H9 (cell line): ENCODE data around the gene SFMBT2. TPM values are rescaled to one million over a fixed set of nuclear protein-coding genes. Genes with fewer than 3 reads are reported as not detected.

Experiments used
- DNase-seq: peaks from one replicate; pipeline ENCODE4 v3.0.0-alpha.2; 2017
- H2AFZ ChIP-seq: one replicate; pipeline ENCODE4 v1.6.1; 2013; ENCODE audit warnings: mild to moderate bottlenecking, low read length, control low read depth, moderate library complexity
- H2AK5ac ChIP-seq: 2 replicates; pipeline ENCODE4 v1.6.1; 2013; ENCODE audit warnings: low read length, control low read depth, mixed read lengths; ENCODE audit not compliant: insufficient read length
- H2BK120ac ChIP-seq: one replicate; pipeline ENCODE4 v1.6.1; 2013; ENCODE audit warnings: low read depth, mild to moderate bottlenecking, low read length, control low read depth, inconsistent platforms; ENCODE audit not compliant: poor library complexity, severe bottlenecking
- H2BK12ac ChIP-seq: 2 replicates; pipeline ENCODE4 v1.6.1; 2013; ENCODE audit warnings: low read length, control low read depth, mixed read lengths, low read depth; ENCODE audit not compliant: insufficient read length
- H2BK15ac ChIP-seq: 2 replicates; pipeline ENCODE4 v1.6.1; 2013; ENCODE audit warnings: low read depth, low read length, control low read depth
- H2BK20ac ChIP-seq: one replicate; pipeline ENCODE4 v1.6.1; 2013; ENCODE audit warnings: low read depth, mild to moderate bottlenecking, low read length, control low read depth, inconsistent platforms; ENCODE audit not compliant: poor library complexity, severe bottlenecking
- H2BK5ac ChIP-seq: 2 replicates; pipeline ENCODE4 v1.6.1; 2013; ENCODE audit warnings: low read length, control low read depth, mixed read lengths; ENCODE audit not compliant: insufficient read length
- H3K14ac ChIP-seq: 2 replicates; pipeline ENCODE4 v1.6.1; 2013; ENCODE audit warnings: low read length, control low read depth; ENCODE audit not compliant: insufficient read depth
- H3K18ac ChIP-seq: 2 replicates; pipeline ENCODE4 v1.6.1; 2013; ENCODE audit warnings: low read depth, mild to moderate bottlenecking, mixed read lengths, low read length, control low read depth; ENCODE audit not compliant: insufficient read length
- H3K23ac ChIP-seq: 2 replicates; pipeline ENCODE4 v1.6.1; 2013; ENCODE audit warnings: low read length, control low read depth, mixed read lengths, low read depth; ENCODE audit not compliant: insufficient read length
- H3K23me2 ChIP-seq: 2 replicates; pipeline ENCODE4 v1.6.1; 2013; ENCODE audit warnings: low read depth, mild to moderate bottlenecking, mixed read lengths, low read length, control low read depth; ENCODE audit not compliant: insufficient read length, poor library complexity, severe bottlenecking
- H3K27ac ChIP-seq: 2 replicates; pipeline ENCODE4 v1.5.1; 2013; ENCODE audit warnings: low read length, control low read depth, mixed read lengths, low read depth; ENCODE audit not compliant: insufficient read length
- H3K27me3 ChIP-seq: 2 replicates; pipeline ENCODE4 v1.6.1; 2013; ENCODE audit warnings: low read length, control low read depth, inconsistent platforms; ENCODE audit not compliant: insufficient read depth
- H3K4ac ChIP-seq: 2 replicates; pipeline ENCODE4 v1.6.1; 2013; ENCODE audit warnings: low read depth, mild to moderate bottlenecking, control low read depth, inconsistent platforms, low read length, moderate library complexity
- H3K4me1 ChIP-seq: 2 replicates; pipeline ENCODE4 v1.6.1; 2013; ENCODE audit warnings: low read length, control low read depth, inconsistent platforms; ENCODE audit not compliant: insufficient read depth
- H3K4me2 ChIP-seq: 2 replicates; pipeline ENCODE4 v1.6.1; 2013; ENCODE audit warnings: low read length, control low read depth, mixed read lengths; ENCODE audit not compliant: insufficient read length, insufficient read depth
- H3K56ac ChIP-seq: 2 replicates; pipeline ENCODE4 v1.6.1; 2013; ENCODE audit warnings: low read depth, mild to moderate bottlenecking, mixed read lengths, low read length, control low read depth; ENCODE audit not compliant: insufficient read length
- H3K79me1 ChIP-seq: 2 replicates; pipeline ENCODE4 v1.6.1; 2013; ENCODE audit warnings: low read depth, mild to moderate bottlenecking, moderate library complexity, low read length, control low read depth, inconsistent platforms; ENCODE audit not compliant: insufficient read depth, poor library complexity, severe bottlenecking
- H3K79me2 ChIP-seq: 2 replicates; pipeline ENCODE4 v1.6.1; 2013; ENCODE audit warnings: low read length, control low read depth, inconsistent platforms; ENCODE audit not compliant: insufficient read depth
- H3K9ac ChIP-seq: 2 replicates; pipeline ENCODE4 v1.6.1; 2013; ENCODE audit warnings: low read length, control low read depth, mixed read lengths; ENCODE audit not compliant: insufficient read length; ENCODE audit errors: extremely low read depth
- H3K9me3 ChIP-seq: one replicate; pipeline ENCODE4 v1.6.1; 2013; ENCODE audit warnings: low read depth, low read length, inconsistent platforms; ENCODE audit not compliant: control insufficient read depth
- H3T11ph ChIP-seq: one replicate; pipeline ENCODE4 v1.6.1; 2013; ENCODE audit warnings: mild to moderate bottlenecking, low read length, control low read depth, inconsistent platforms
- H4K20me1 ChIP-seq: one replicate; pipeline ENCODE4 v1.6.1; 2013; ENCODE audit not compliant: control insufficient read depth, insufficient read length, insufficient read depth
- H4K5ac ChIP-seq: 2 replicates; pipeline ENCODE4 v1.6.1; 2013; ENCODE audit warnings: low read depth, mild to moderate bottlenecking, mixed read lengths, low read length, control low read depth; ENCODE audit not compliant: insufficient read length
- H4K8ac ChIP-seq: replicated peaks from 2 replicates; pipeline ENCODE4 v1.6.1; 2013; ENCODE audit warnings: low read length, control low read depth, mixed read lengths, low read depth; ENCODE audit not compliant: insufficient read length
- H4K91ac ChIP-seq: 2 replicates; pipeline ENCODE4 v1.6.1; 2013; ENCODE audit warnings: low read depth, mild to moderate bottlenecking, moderate library complexity, mixed read lengths, low read length, control low read depth; ENCODE audit not compliant: insufficient read length
- H3K27ac Mint-ChIP-seq, 3 experiments: 2 replicates in 2 of 3; 3 replicates in 1 of 3; pipeline ENCODE4 v1.8.0; 2020 to 2021; ENCODE audit warnings: mixed read lengths in 3 of 3, mild to moderate bottlenecking in 1 of 3, moderate library complexity in 1 of 3
- H3K27me3 Mint-ChIP-seq: 2 replicates; pipeline ENCODE4 v1.8.0; 2021; ENCODE audit warnings: low read depth, mild to moderate bottlenecking, moderate library complexity, mixed read lengths
- H3K36me3 Mint-ChIP-seq, 3 experiments: 2 replicates in 2 of 3; 3 replicates in 1 of 3; pipeline ENCODE4 v1.8.0; 2020 to 2021; ENCODE audit warnings: low read depth in 3 of 3, mixed read lengths in 3 of 3; ENCODE audit not compliant: insufficient read depth in 1 of 3
- H3K4me1 Mint-ChIP-seq, 2 experiments: 2 replicates each; pipeline ENCODE4 v1.8.0; 2020; ENCODE audit warnings: mixed read lengths in 2 of 2
- H3K4me3 Mint-ChIP-seq, 2 experiments: 2 replicates in 1 of 2; 3 replicates in 1 of 2; pipeline ENCODE4 v1.8.0; 2020 to 2021; ENCODE audit warnings: mild to moderate bottlenecking in 2 of 2, mixed read lengths in 2 of 2, moderate library complexity in 1 of 2
- H3K9me3 Mint-ChIP-seq, 2 experiments: 2 replicates in 1 of 2; 3 replicates in 1 of 2; pipeline ENCODE4 v1.8.0; 2020; ENCODE audit warnings: mild to moderate bottlenecking in 2 of 2, mixed read lengths in 2 of 2, moderate library complexity in 1 of 2
- WGBS: extraction: QIAGEN DNeasy Blood & Tissue Kit; methylation state at CpG from one replicate; pipeline ENCODE4 v1.1.7; 2013; ENCODE audit warnings: missing lambda C conversion rate, low lambda C conversion rate, mixed read lengths; ENCODE audit not compliant: insufficient read length; ENCODE audit errors: extremely low coverage; 5-methylcytosine and 5-hydroxymethylcytosine counted together
- total RNA-seq: library from RNA; stranded (reverse); gene quantifications from 2 replicates; pipeline ENCODE4 v1.2.1, GENCODE V29; 2021
- TF ChIP-seq, protein P1 (sequence below): fragments of 200-600 bp; sonication (generic); conservative IDR thresholded peaks from 3 replicates; pipeline ENCODE4 v1.8.0; 2021; ENCODE audit warnings: antibody characterized with exemption, mild to moderate bottlenecking

Gene SFMBT2
- total RNA-seq, 1 experiment from 2014 or later = 5.3 TPM

DNA sequence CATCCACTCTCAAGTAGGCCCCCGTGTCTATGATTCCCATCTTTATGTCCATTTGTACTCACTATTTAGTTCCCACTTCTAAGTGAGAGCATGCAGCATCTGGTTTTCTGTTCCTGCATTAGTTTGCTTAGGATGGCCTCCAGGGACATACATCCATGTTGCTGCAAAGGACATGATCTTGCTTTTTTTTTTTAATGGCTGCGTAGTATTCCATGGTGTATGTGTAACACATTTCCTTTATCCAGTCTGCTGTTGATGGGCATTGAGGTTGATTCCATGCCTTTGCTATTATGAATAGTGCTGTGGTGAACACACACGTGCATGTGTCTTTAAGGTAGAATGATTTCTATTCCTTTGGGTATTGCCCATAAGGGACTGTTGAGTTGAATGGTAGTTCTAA, 67.8 kb downstream of the SFMBT2 start:
- Histone ChIP-seq H3K79me2 (peaks cover 3% of the 10 kb centered on the region; the same call in 1 of the 2 replicates), H3K56ac (no peak overlapping the region)
- TF ChIP-seq, protein P1, sequence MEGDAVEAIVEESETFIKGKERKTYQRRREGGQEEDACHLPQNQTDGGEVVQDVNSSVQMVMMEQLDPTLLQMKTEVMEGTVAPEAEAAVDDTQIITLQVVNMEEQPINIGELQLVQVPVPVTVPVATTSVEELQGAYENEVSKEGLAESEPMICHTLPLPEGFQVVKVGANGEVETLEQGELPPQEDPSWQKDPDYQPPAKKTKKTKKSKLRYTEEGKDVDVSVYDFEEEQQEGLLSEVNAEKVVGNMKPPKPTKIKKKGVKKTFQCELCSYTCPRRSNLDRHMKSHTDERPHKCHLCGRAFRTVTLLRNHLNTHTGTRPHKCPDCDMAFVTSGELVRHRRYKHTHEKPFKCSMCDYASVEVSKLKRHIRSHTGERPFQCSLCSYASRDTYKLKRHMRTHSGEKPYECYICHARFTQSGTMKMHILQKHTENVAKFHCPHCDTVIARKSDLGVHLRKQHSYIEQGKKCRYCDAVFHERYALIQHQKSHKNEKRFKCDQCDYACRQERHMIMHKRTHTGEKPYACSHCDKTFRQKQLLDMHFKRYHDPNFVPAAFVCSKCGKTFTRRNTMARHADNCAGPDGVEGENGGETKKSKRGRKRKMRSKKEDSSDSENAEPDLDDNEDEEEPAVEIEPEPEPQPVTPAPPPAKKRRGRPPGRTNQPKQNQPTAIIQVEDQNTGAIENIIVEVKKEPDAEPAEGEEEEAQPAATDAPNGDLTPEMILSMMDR = no peak

More for the DNA sequence above, 67.8 kb downstream of the SFMBT2 start:
- H4K5ac ChIP-seq = no peak overlapping the region
- no peak overlapping the region for H4K8ac ChIP-seq
- no peak overlapping the region for H3K4me2 ChIP-seq
- no peaks in the 10 kb centered on the region for H3K27me3 ChIP-seq
- H3K27ac ChIP-seq = no peak overlapping the region
- no peak overlapping the region for H4K91ac ChIP-seq
- DNase-seq = no peak
- H2BK120ac ChIP-seq = no peak overlapping the region
- H2AFZ ChIP-seq = no peak overlapping the region
- no peaks in the 10 kb centered on the region for H3K23me2 ChIP-seq
- H3K79me1 ChIP-seq = no peaks in the 10 kb centered on the region
- H3K4me3 Mint-ChIP-seq = no peak overlapping the region
- no peak overlapping the region for H2BK15ac ChIP-seq
- H3K14ac ChIP-seq = no peak overlapping the region
- H3K4ac ChIP-seq = no peak overlapping the region
- H3K4me1 Mint-ChIP-seq = peaks cover 9 to 13% of the 10 kb centered on the region in 2 experiments
- no peak overlapping the region for H2BK5ac ChIP-seq
- H3K9ac ChIP-seq = no peak overlapping the region
- H3K27ac Mint-ChIP-seq = no peak overlapping the region
- H3T11ph ChIP-seq = no peak overlapping the region
- no peaks in the 10 kb centered on the region for H3K4me1 ChIP-seq
- no peak overlapping the region for H2BK20ac ChIP-seq
- no peak overlapping the region for H3K18ac ChIP-seq
- H2BK12ac ChIP-seq = no peak overlapping the region
- H2AK5ac ChIP-seq = no peak overlapping the region
- no peaks in the 10 kb centered on the region for H3K9me3 ChIP-seq
- no peaks in the 10 kb centered on the region for H3K27me3 Mint-ChIP-seq
- H3K23ac ChIP-seq = no peak overlapping the region
- WGBS = no CpG with 5 or more reads among the region's 3 CpGs
- peaks cover 2 to 5% of the 10 kb centered on the region in 2 experiments; a peak in 4 of 5 replicates for H3K9me3 Mint-ChIP-seq
- H3K36me3 Mint-ChIP-seq = peaks cover 4 to 13% (median 4%) of the 10 kb centered on the region in 3 experiments; a peak in 3 of 7 replicates
- no peaks in the 10 kb centered on the region for H4K20me1 ChIP-seq
